Suprapubic skin (tissue), 3 donors: ENCODE measurements around the gene ELL.

Experiments
- POLR2A ChIP-seq, 2 donors: fragments of 450-650 bp; IDR thresholded peaks; one replicate each; pipeline ENCODE4 v1.6.1; 2017; ENCODE audit warnings: antibody characterized with exemption in 2 of 2, mild to moderate bottlenecking in 2 of 2, moderate library complexity in 2 of 2
- TF ChIP-seq, protein P1 (sequence below), 2 donors: fragments of 200-600 bp in 1 of 2; fragments of 450-650 bp in 1 of 2; sonication (generic) in 1 of 2; IDR thresholded peaks; one replicate each; pipeline ENCODE4 v1.5.1; 2016 to 2019; ENCODE audit warnings: antibody characterized with exemption in 2 of 2, mild to moderate bottlenecking in 1 of 2, moderate library complexity in 1 of 2

GRCh38 chr19:18502246-18502637, 19.6 kb downstream of the ELL start:
- no peak for TF ChIP-seq POLR2A (IDR thresholded peaks at IDR 0.05)
- TF ChIP-seq, protein P1, sequence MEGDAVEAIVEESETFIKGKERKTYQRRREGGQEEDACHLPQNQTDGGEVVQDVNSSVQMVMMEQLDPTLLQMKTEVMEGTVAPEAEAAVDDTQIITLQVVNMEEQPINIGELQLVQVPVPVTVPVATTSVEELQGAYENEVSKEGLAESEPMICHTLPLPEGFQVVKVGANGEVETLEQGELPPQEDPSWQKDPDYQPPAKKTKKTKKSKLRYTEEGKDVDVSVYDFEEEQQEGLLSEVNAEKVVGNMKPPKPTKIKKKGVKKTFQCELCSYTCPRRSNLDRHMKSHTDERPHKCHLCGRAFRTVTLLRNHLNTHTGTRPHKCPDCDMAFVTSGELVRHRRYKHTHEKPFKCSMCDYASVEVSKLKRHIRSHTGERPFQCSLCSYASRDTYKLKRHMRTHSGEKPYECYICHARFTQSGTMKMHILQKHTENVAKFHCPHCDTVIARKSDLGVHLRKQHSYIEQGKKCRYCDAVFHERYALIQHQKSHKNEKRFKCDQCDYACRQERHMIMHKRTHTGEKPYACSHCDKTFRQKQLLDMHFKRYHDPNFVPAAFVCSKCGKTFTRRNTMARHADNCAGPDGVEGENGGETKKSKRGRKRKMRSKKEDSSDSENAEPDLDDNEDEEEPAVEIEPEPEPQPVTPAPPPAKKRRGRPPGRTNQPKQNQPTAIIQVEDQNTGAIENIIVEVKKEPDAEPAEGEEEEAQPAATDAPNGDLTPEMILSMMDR (IDR thresholded peaks at IDR 0.05) = no peak
